Endothelial cell of umbilical vein (primary cell): ENCODE results near the gene SUCLG2. TPM values are rescaled to one million over a fixed set of nuclear protein-coding genes. Genes with fewer than 3 reads are reported as not detected.

Source experiments
- BruUV-seq: library from RNA; stranded (reverse); fragments of 400-500 nt; replicated peaks from 2 replicates; lab custom pipeline; 2021; lab: Mats Ljungman, UMichigan
- CTCF ChIA-PET: fragments of 300-600, 350-600 bp; sonication (Branson Sonifier 250); formaldehyde crosslinking; loops from one replicate; lab custom pipeline; 2021; ENCODE audit warnings: antibody characterized with exemption, inconsistent platforms; lab: Charles Lee
- POLR2A ChIA-PET: fragments of 300-600, 350-600 bp; sonication (Branson Sonifier 250); formaldehyde crosslinking; loops from one replicate; lab custom pipeline; 2021; ENCODE audit warnings: antibody characterized with exemption, inconsistent platforms; lab: Charles Lee
- DNase-seq: peaks from one replicate; pipeline ENCODE4 v3.0.0-alpha.2; 2011; ENCODE audit warnings: low read depth, low spot score
- FAIRE-seq: peaks from 2 replicates; lab custom pipeline; 2011; peaks lifted over from hg19 to GRCh38; lab: Jason Lieb, UNC
- H2AFZ ChIP-seq: 2 replicates; pipeline ENCODE4 v1.6.0; 2012; ENCODE audit warnings: low read depth, low read length, control low read depth, inconsistent platforms
- H3K27ac ChIP-seq: 2 replicates; pipeline ENCODE4 v1.5.1; 2011; ENCODE audit warnings: low read depth, mild to moderate bottlenecking, control low read depth, low read length, moderate library complexity; ENCODE audit not compliant: insufficient read depth
- H3K27me3 ChIP-seq, 2 experiments: 2 replicates each; pipeline versions ENCODE4 v1.6.0 to v1.6.1; 2011; ENCODE audit warnings: low read length in 2 of 2, mixed read lengths in 1 of 2; ENCODE audit not compliant: control insufficient read depth in 2 of 2, insufficient read depth in 2 of 2
- H3K36me3 ChIP-seq, 2 experiments: 2 replicates in 1 of 2; 3 replicates in 1 of 2; pipeline ENCODE4 v1.5.1; 2011; ENCODE audit warnings: low read length in 2 of 2, mild to moderate bottlenecking in 1 of 2, moderate library complexity in 1 of 2; ENCODE audit not compliant: control insufficient read depth in 2 of 2, insufficient read depth in 2 of 2; ENCODE audit errors: extremely low read depth in 1 of 2
- H3K4me1 ChIP-seq: 3 replicates; pipeline ENCODE4 v1.5.1; 2011; ENCODE audit warnings: mild to moderate bottlenecking, low read length; ENCODE audit not compliant: control insufficient read depth, insufficient read depth; ENCODE audit errors: extremely low read depth
- H3K4me2 ChIP-seq: 2 replicates; pipeline ENCODE4 v1.6.1; 2011; ENCODE audit warnings: low read length, control low read depth, mixed read lengths; ENCODE audit not compliant: insufficient read depth
- H3K4me3 ChIP-seq, 3 experiments: fragments of 200-600 bp in 1 of 3; sonication (generic), shearing (Covaris generic) in 1 of 3; replicated peaks in 1 of 3; 2 replicates each; pipeline ENCODE4 v1.5.1; 2011 to 2016; ENCODE audit warnings: control low read depth in 3 of 3, low read length in 3 of 3, mild to moderate bottlenecking in 2 of 3, inconsistent platforms in 1 of 3, low read depth in 1 of 3, moderate library complexity in 1 of 3; ENCODE audit not compliant: insufficient read depth in 1 of 3
- H3K79me2 ChIP-seq: 2 replicates; pipeline ENCODE4 v1.6.0; 2012; ENCODE audit warnings: low read length, inconsistent platforms; ENCODE audit not compliant: control insufficient read depth, insufficient read depth
- H3K9ac ChIP-seq: replicated peaks from 2 replicates; pipeline ENCODE3; 2011; ENCODE audit warnings: low read length, control low read depth; ENCODE audit not compliant: insufficient read depth; ENCODE audit errors: extremely low read depth
- H3K9me1 ChIP-seq: replicated peaks from 3 replicates; pipeline ENCODE4 v1.6.0; 2011; ENCODE audit warnings: mild to moderate bottlenecking, low read length; ENCODE audit not compliant: control insufficient read depth, insufficient read depth; ENCODE audit errors: extremely low read depth
- H3K9me3 ChIP-seq: replicated peaks from 2 replicates; pipeline ENCODE4 v1.5.1; 2012; ENCODE audit warnings: low read length, inconsistent platforms; ENCODE audit not compliant: control insufficient read depth, insufficient read depth
- H4K20me1 ChIP-seq: replicated peaks from 2 replicates; pipeline ENCODE3; 2011; ENCODE audit warnings: mild to moderate bottlenecking, low read length; ENCODE audit not compliant: control insufficient read depth, insufficient read depth; ENCODE audit errors: extremely low read depth
- EZH2 ChIP-seq: IDR thresholded peaks from 2 replicates; pipeline ENCODE4 v1.6.1; 2012; ENCODE audit warnings: borderline replicate concordance, low read depth, mild to moderate bottlenecking, moderate library complexity, low read length, inconsistent platforms; ENCODE audit not compliant: severe bottlenecking
- FOS ChIP-seq: IDR thresholded peaks from 2 replicates; pipeline ENCODE4 v1.6.1; 2011; ENCODE audit warnings: mild to moderate bottlenecking, low read length, moderate library complexity, borderline replicate concordance; ENCODE audit not compliant: insufficient read depth
- GATA2 ChIP-seq: IDR thresholded peaks from 2 replicates; pipeline ENCODE4 v1.7.0; 2011; ENCODE audit warnings: low read depth, mild to moderate bottlenecking, moderate library complexity, mixed read lengths, low read length; ENCODE audit not compliant: insufficient read length, insufficient read depth
- JUN ChIP-seq: IDR thresholded peaks from 2 replicates; pipeline ENCODE4 v1.6.1; 2011; ENCODE audit warnings: borderline replicate concordance, low read depth; ENCODE audit not compliant: insufficient read length, insufficient read depth
- MYC ChIP-seq: IDR thresholded peaks from one replicate; pipeline ENCODE4 v1.6.1; 2011; ENCODE audit warnings: mild to moderate bottlenecking, low read depth, low read length
- POLR2A ChIP-seq: IDR thresholded peaks from 2 replicates; pipeline ENCODE4 v1.6.1; 2012; ENCODE audit warnings: low read depth, mild to moderate bottlenecking, control low read depth, low read length
- POLR2AphosphoS5 ChIP-seq: IDR thresholded peaks from 2 replicates; pipeline ENCODE4 v1.6.1; 2012; ENCODE audit warnings: low read depth, mild to moderate bottlenecking, control low read depth, low read length, moderate library complexity; ENCODE audit not compliant: insufficient read depth
- dilution Hi-C: fragments of 300-500 bp; cut with MboI; formaldehyde crosslinking; loops from one replicate; pipeline ENCODE4 v1.15.0; 2019; ENCODE audit warnings: low sequenced_read_pairs; ENCODE audit not compliant: extremely low pct_ligation_motif_present
- intact Hi-C: fragments of 100-400 bp; cut with micrococcal nuclease; formaldehyde crosslinking; loops from one replicate; pipeline ENCODE4 v1.10.0; 2022
- polyA plus RNA-seq, 4 experiments: library from polyadenylated mRNA; depleted of rRNA in 3 of 4; stranded (reverse) in 3 of 4; unstranded in 1 of 4; fragments of >200 nt; gene quantifications; 2 replicates each; pipeline versions ENCODE4 v1.2.1 to v1.2.3, GENCODE V29; 2011 to 2012; ENCODE audit warnings: missing spikeins in 1 of 4
- total RNA-seq: library from RNA; stranded (reverse); gene quantifications from 2 replicates; pipeline ENCODE4 v1.2.3, GENCODE V29; 2021
- TF ChIP-seq, protein P1 (sequence below): IDR thresholded peaks from 2 replicates; pipeline ENCODE4 v1.6.1; 2011; ENCODE audit not compliant: insufficient read depth, insufficient read length
- TF ChIP-seq, protein P2 (sequence below), 2 donors: IDR thresholded peaks; 1 replicate in 1 of 2; 2 replicates in 1 of 2; pipeline ENCODE4 v1.5.1; 2011; ENCODE audit warnings: low read length in 2 of 2, mild to moderate bottlenecking in 2 of 2, moderate library complexity in 2 of 2, control low read depth in 1 of 2, inconsistent platforms in 1 of 2, low read depth in 1 of 2; ENCODE audit not compliant: insufficient read depth in 1 of 2; ENCODE audit errors: extremely low read depth in 1 of 2

SUCLG2 gene
- total and polyA plus RNA-seq, 2 donors (not counting 3 experiments of a cell fraction or from before 2014, with no cell fraction given), result 8.1 to 38.3 TPM

- H3K27ac ChIP-seq, result no peak overlapping the region
- no peaks in the 10 kb centered on the region for H3K4me1 ChIP-seq
- CTCF ChIA-PET, result interaction anchor here (1.0 kb wide), 1 partner anchor 216 kb away, joined by 3 read pairs; no protein-coding TSS in a partner anchor
- H3K9me3 ChIP-seq, result no peaks in the 10 kb centered on the region
- POLR2A ChIA-PET, result no interaction called here
- H3K36me3 ChIP-seq, result no peaks in the 10 kb centered on the region
- H3K4me2 ChIP-seq, result no peak overlapping the region
- no TSS peak for BruUV-seq
- peaks cover 4% of the 10 kb centered on the region for H3K9me1 ChIP-seq
- H4K20me1 ChIP-seq, result no peaks in the 10 kb centered on the region
- H3K27me3 ChIP-seq, result no peaks in the 10 kb centered on the region
- intact Hi-C loops, result loop anchor here (2.0 kb wide), 1 partner anchor 21 kb away; no protein-coding TSS in a partner anchor
- TF ChIP-seq EZH2 (no peak), FOS (no peak), JUN (no peak), GATA2 (no peak), POLR2AphosphoS5 (no peak), POLR2A (no peak), MYC (no peak)
- TF ChIP-seq, protein P1, sequence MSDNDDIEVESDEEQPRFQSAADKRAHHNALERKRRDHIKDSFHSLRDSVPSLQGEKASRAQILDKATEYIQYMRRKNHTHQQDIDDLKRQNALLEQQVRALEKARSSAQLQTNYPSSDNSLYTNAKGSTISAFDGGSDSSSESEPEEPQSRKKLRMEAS, result no peak
- TF ChIP-seq, protein P2, sequence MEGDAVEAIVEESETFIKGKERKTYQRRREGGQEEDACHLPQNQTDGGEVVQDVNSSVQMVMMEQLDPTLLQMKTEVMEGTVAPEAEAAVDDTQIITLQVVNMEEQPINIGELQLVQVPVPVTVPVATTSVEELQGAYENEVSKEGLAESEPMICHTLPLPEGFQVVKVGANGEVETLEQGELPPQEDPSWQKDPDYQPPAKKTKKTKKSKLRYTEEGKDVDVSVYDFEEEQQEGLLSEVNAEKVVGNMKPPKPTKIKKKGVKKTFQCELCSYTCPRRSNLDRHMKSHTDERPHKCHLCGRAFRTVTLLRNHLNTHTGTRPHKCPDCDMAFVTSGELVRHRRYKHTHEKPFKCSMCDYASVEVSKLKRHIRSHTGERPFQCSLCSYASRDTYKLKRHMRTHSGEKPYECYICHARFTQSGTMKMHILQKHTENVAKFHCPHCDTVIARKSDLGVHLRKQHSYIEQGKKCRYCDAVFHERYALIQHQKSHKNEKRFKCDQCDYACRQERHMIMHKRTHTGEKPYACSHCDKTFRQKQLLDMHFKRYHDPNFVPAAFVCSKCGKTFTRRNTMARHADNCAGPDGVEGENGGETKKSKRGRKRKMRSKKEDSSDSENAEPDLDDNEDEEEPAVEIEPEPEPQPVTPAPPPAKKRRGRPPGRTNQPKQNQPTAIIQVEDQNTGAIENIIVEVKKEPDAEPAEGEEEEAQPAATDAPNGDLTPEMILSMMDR (IDR thresholded peaks at IDR 0.05; ENCODE audit: extremely low read depth in 1 of 2, insufficient read depth in 1 of 2, low read depth in 1 of 2, low read length in 2 of 2), result no peak
- no peak for FAIRE-seq
- dilution Hi-C loops, result no loop called here
- H3K4me3 ChIP-seq, result no peak overlapping the region
- no peak overlapping the region for H2AFZ ChIP-seq
- DNase-seq, result no peak
- H3K9ac ChIP-seq, result no peak overlapping the region
- H3K79me2 ChIP-seq, result peaks cover 2% of the 10 kb centered on the region
Observed at GRCh38 chr3:67599821-67600220, 54.6 kb downstream of the SUCLG2 start.
